CD4-positive, alpha-beta T cell treated with Interleukin-17A for 4 hours (primary cell): ENCODE results near the gene IL17RA.

Experiments
- DNase-seq: peaks from one replicate; pipeline ENCODE4 v3.0.0-alpha.2; 2020; ENCODE audit warnings: mixed read lengths

IL17RA gene

DNA sequence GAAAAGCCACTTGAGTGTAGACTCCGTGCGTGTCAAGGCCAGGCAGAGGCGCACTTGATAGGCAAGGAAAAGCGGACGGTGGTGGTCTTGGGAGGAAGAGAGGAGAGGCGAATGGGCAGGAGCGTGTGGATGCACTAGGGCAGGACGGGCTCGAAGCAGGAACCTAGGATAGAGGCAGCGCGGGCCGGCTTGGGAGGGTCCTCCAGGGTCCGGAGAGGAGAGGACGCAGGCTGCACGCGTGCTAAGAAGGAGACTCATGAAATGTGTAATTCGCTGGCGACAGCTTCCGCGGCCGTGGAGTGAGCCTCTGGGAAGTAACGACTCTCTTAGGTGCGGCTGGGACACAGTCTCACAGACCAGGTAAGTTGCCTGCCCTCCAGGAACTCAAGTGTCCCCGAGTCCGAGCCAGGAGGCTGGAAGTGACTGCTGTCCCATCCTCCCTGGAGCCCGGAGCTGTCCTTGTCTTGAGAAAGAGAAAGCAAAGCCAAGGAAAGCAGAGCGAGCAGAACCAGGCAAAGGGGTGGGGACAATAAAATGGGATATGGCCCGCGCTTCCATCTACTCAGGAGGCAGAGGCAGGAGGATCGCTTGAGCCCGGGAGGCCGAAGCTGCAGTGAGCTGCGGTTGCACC, 874 bp upstream of the IL17RA start:
- no peak for DNase-seq

DNA sequence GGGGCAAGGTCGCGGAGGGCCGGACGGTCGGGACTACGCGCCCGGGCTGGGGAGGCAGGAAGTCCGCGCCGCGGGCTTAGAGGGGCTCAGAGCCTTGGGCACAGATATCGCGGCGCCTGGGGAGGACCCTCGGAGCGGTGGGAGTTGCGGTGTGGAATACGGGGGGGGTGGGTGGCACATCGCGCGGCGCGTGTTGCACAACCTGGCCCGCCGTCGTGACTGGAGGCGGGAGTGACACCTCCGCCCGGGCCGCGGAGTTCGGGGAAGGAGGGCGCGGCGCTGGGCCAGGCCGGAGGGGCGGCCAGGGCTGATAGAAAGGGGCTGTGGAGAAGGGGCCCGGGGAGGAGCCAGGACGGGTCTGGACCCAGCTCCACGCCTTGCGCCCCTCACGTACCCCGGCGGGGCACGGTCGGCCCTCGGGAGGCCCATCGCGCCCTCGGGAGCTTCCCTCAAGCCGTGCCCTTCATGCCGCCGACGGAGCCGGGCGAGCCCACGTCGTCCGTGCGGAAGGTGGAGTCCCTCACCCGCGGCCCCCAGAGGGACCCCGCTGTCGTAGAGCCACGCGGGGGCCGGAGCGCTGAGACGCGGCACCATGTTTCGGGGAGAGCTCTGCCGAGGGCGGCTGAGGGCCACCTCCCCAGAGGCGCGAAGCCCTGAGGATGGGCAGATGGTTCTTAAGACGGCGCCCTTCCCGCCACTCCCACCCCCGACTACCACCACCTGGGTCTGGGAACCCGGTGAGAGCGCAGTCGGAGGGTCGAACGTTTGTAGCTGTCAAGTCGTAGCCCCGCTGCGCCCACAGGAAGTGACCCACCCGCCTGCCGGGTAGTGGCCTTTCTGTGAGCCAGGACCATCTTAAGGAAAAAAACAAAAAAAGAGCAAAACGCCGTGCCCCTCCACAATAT, 729 bp downstream of the IL17RA start:
- peak; percentile 58 for DNase-seq

DNA sequence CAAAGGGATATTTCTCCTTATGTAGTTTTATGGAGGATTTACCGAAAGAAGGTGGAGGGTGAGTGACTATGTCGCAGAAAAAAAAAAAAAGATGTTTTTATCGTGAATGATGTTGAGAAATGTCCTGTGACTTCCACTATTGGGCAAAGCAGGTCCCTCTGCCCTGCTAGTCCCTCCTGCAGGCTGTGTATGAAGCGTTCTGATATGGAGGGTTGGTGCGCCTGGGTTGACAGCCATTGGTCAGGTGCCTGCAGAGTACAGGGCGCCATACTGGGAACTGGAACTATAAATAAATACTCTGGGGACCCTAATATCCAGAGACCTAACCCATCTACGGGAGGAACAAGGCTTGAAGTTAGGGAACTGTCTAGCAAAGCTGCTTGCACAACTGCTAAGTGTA, 1.5 kb downstream of the IL17RA start:
- peak; percentile 37 for DNase-seq

DNA sequence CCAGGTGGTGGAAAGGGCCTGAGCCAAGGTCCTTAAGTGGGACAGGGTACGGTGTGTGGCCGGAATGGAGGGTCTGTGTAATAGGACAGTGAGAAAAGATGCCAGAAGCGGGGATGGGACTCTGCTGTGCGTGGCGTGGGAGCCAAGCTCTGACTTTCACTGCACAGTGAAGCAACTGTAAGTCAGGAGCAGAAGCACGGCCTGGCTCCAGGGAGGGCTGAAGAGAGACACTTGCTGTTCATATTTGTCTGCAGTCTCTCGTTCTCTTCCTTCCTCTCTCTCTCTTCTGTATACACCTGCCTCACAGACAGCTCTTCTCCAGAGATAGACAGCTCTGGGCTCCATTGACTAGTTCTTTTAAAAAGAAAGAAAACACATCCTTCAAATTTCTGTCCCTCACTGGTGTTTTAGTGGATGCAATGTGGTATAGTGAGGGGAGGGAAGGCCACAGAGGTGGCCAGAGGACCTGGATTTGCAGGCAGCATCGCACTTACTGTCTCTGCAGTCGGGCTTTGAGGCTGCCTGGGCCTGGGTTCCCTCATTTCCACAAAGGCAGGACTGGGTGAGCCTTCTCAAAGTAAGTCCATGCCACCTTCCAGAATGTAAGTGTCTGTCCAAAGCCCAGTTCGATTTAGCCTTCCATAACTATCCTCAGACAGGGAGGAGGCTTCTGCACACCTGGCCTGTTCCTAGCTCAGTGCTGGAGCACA, 2.1 kb downstream of the IL17RA start:
- DNase-seq = peak; percentile 51

- peak; percentile 53 for DNase-seq
Measured at GRCh38 chr22:17087498-17088131, 2.8 kb downstream of the IL17RA start.

DNA sequence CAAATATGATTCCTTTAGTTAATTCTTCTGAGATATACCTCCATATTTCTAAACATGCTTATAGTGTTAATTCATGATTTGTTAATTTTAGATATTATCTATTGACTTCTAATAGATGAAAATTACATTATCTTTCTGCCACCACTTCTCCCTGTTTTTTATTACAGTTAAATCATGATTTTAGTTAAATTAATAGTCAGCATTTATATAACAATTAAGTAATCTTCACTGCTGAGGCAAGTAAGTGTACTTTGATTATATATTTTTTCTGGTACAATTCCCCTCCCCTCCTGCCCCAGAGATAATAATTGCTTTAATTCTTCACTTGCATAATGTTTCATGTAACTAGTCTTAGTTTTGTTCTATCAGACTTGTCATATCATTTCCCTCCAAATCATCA, 5.8 kb downstream of the IL17RA start:
- no peak for DNase-seq

- no peak for DNase-seq
Measured at GRCh38 chr22:17091851-17092250, 7.1 kb downstream of the IL17RA start.

DNA sequence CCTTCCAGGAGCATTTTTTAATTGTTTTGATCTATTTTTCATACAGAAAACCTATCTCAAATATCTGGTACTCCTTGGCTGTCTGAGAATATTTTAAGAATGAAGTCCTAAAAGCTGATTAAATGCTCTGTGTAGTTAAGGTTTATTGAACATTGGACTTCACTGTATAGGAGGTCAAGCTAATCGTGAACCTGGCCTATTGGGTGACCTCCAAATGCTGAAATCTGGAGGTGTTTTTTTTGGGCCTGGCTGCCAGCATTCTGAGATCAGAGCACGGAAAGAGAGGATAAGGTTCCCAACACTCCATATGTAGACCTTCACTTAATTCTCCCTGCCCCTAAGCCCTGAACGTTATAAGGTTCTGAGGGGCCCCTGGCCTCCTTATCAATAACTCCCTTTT, 8.3 kb downstream of the IL17RA start:
- no peak for DNase-seq

GRCh38 chr22:17095538-17095937, 10.7 kb downstream of the IL17RA start:
- no peak for DNase-seq

DNA sequence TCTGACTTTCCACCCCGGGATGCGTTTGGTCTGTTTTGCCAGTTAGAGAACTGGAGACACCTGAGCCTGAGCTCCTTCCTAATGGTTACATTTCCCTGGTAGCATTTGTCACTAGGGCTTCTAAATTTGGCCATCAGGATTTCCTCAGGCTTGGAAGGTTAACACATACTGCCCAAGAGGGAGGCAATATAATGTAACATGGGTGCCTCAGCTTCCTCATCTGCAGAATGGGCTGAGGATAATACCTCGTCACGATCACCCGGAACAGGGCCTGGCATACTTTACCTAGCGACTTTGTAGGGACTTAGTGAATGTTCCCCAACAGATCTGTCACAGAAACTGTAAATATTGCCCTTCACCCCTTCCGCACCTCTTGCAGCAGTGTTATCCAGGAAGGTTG, 11.3 kb downstream of the IL17RA start:
- no peak for DNase-seq

DNA sequence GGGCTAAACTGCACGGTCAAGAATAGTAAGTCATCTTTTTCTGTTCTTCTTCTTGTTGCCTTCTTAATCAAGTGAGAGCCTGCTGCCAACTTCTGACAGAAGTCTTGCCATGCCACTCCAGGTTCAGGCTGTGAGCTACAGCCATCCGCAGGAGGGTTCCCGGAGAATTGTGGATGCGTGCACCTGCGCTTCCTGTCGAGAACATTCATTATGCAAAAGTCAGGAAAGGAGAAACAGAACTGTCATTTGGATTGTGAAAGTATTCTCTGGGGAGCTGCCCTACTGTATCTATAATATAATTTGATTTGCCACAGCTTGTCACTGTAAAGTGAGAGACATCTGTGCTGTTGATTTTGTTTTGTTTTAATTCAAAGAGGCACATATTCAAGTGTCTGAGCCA, 12.3 kb downstream of the IL17RA start:
- no peak for DNase-seq

GRCh38 chr22:17097701-17098100, 12.9 kb downstream of the IL17RA start:
- no peak for DNase-seq

GRCh38 chr22:17098379-17098819, 13.6 kb downstream of the IL17RA start:
- peak; percentile 64 for DNase-seq

DNA sequence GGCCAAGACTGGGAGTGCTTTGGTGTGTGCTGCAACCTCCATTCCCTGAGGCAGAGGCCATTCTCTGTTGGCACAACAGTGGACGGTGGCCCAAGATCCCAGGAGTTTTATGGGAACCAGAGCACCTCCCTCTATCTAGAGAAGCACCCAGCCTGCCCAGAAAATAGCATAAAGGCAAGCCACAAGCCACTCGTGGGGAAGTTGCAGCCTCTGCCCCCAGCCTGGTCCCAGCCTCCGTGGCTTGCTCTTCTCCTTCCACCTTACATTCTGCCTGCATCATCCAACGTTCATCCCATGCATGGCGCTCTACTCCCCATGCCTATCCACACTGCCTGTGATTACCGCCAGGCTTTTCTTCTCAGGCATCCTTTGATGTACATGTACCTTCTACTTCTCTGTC, 15.8 kb downstream of the IL17RA start:
- DNase-seq = no peak

DNA sequence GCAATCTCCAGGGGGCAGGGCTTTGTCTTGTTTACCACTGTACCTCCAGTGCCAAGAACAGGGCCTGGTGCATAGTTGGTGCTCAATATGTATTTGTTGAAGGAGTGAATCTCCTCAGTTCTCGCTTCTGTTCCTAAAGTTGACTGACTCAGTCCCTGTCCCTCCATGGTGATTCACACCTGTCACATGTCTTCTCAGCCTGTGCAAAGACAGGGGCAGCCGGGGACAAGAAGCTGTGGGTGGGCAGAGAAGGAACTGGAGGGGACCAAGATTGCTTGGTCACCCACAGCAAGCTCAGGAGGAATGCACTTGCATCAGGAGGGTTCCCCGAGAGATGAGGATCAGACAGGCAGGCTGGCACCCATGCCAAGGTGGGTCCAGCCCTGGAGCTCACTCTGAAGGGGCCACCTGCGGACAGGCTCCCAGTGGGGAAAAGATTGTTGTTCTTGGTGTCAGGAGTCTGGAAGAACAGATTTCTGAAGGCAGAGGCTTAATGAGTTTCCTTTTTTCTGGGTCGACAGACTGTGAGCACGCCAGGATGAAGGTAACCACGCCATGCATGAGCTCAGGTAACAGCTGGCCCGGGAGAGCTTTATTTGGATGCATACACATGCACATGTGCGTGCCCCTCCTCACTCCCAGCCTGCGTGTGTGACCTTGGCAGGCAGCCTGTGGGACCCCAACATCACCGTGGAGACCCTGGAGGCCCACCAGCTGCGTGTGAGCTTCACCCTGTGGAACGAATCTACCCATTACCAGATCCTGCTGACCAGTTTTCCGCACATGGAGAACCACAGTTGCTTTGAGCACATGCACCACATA, 16.9 kb downstream of the IL17RA start:
- DNase-seq = no peak

DNA sequence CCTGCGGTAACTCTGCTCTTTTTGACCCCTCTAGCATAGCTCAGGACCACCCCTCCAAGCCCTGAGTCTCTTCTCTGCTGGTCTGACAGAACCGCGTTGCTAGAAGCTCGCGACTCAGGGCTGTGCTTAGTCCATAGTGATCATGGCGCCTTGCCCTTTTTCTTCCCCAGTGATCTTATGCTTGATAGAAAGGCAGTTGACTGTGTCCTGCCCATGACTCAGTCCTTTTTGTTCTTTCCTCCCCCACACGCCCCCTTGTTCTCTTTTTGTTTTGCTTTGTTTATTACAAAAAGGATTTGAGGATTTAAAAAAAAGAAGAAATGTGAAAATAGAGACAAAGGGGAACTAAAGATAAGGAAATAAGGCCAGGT, 17.5 kb downstream of the IL17RA start:
- DNase-seq = no peak

GRCh38 chr22:17103351-17103750, 18.6 kb downstream of the IL17RA start:
- DNase-seq = no peak

GRCh38 chr22:17104336-17104935, 19.6 kb downstream of the IL17RA start:
- DNase-seq = no peak

- no peak for DNase-seq
Measured at GRCh38 chr22:17105143-17106129, 20.6 kb downstream of the IL17RA start.

DNA sequence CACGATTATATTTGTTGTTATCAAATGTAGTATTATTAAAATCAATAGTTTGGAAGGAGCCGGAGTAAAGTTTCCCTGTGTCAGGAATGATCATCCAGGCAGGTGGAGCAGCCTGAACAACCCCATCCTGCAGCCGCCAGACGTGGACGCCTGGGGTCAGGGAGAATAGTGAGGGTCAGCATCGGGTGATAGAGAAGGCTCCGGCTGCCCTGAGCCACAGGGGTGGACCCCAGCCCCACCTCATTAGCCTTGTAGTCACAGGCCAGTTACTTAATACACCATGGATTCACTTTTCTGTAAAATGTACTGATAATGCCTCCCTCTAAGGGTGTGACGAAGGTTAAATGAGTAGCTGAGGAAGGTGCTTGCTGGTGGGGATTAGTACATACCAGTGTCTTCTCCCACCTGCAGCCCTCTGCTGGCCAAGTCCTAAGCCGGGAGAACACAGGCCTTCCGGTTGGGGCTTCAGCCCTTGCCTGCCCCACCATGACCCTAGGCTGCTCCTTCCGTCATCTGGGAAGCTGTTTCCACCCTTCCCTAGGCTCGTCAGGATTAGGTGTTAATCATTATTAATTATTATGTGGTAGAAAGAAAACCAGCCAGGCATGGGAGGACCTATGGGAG, 21.5 kb downstream of the IL17RA start:
- peak; percentile 32 for DNase-seq
